Esophagus squamous epithelium (tissue), 5 donors: ENCODE measurements around the gene TSPYL1. TPM values are rescaled to one million over a fixed set of nuclear protein-coding genes. Genes with fewer than 3 reads are reported as not detected.
"Not testable (repeated sequence)": the region's sequence is repeated elsewhere in the genome, so short reads cannot be mapped to it uniquely, and the experiment has no call there.

Source experiments
- DNase-seq: peaks from one replicate; lab custom pipeline; 2025; lab: John Stamatoyannopoulos, UW
- H3K27ac ChIP-seq, 4 donors: fragments of 200-600 bp; sonication (generic); one replicate each; pipeline ENCODE4 v1.5.1; 2016 to 2019; ENCODE audit warnings: mild to moderate bottlenecking in 1 of 4
- H3K27me3 ChIP-seq, 4 donors: fragments of 200-600 bp; sonication (generic); 1 replicate in 3 of 4; 2 replicates in 1 of 4; pipeline versions ENCODE4 v1.5.1 to v1.6.0; 2017 to 2021; ENCODE audit warnings: antibody characterized with exemption in 1 of 4
- H3K36me3 ChIP-seq, 3 donors: fragments of 200-600 bp; sonication (generic); one replicate each; pipeline ENCODE4 v1.5.1; 2016 to 2019
- H3K4me1 ChIP-seq, 3 donors: fragments of 200-600 bp; sonication (generic); one replicate each; pipeline ENCODE4 v1.5.1; 2017 to 2019
- H3K4me3 ChIP-seq, 4 donors: fragments of 200-600 bp; sonication (generic); 1 replicate in 3 of 4; 2 replicates in 1 of 4; pipeline ENCODE4 v1.5.1; 2016 to 2019; ENCODE audit warnings: mild to moderate bottlenecking in 2 of 4, moderate library complexity in 1 of 4
- H3K9me3 ChIP-seq, 3 donors: fragments of 200-600 bp; sonication (generic); one replicate each; pipeline ENCODE4 v1.5.1; 2016 to 2019
- POLR2A ChIP-seq, 4 donors: fragments of 450-650 bp; IDR thresholded peaks; one replicate each; pipeline ENCODE4 v1.6.1; 2017; ENCODE audit warnings: antibody characterized with exemption in 4 of 4, mild to moderate bottlenecking in 4 of 4, moderate library complexity in 3 of 4
- WGBS, 2 donors: methylation state at CpG; one replicate each; pipeline ENCODE4 v1.1.5; 2018; 5-methylcytosine and 5-hydroxymethylcytosine counted together
- intact Hi-C: fragments of 100-400 bp; cut with DNase I; formaldehyde crosslinking; loops from one replicate; pipeline ENCODE4 v1.15.0; 2022
- total RNA-seq, 4 donors: library from RNA; depleted of rRNA; stranded (reverse); fragments of >200 nt; gene quantifications; one replicate each; pipeline ENCODE4 v1.1.0, GENCODE V29; 2016
- TF ChIP-seq, protein P1 (sequence below), 6 experiments: fragments of 450-650 bp in 4 of 6; fragments of 200-600 bp in 2 of 6; sonication (generic) in 2 of 6; IDR thresholded peaks; one replicate each; pipeline ENCODE4 v1.5.1; 2016 to 2019; ENCODE audit warnings: antibody characterized with exemption in 6 of 6, mild to moderate bottlenecking in 4 of 6, moderate library complexity in 4 of 6
- donor health status: DM: yes; HTN: yes; CAD: no.

The TSPYL1 gene
- total RNA-seq, 4 donors from 2014 or later: 55.5 to 78.3 (median 58.1) TPM

DNA sequence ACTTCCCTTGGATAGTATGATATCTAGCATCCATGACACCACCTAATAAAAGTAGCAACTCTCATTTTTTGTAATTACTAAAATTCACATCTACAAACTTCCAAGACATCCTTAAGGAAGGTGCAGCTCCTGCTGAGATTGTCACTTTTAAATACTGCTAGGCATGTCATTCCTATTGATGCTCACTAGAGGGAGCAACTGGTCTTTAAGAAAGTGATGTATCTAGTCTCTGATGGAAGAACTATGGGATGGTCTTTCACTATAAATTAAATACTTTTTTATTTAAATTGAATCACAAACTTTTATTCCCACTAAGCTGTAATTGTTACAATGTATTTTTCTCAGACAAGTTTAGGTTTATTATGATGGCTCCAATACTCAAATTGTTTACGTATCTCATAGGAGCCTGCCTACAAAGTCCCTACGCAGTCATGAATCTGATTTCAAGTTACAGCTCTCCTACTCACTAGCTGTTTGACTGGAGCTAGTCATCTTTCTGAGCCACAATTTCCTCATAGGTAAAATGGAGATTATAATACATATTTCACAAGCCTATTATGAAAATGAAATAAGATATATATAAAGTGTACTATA lies 8.1 kb upstream of the TSPYL1 start:
- Histone ChIP-seq H3K4me1 (no peaks in the 10 kb centered on the region), H3K27me3 (no peaks in the 10 kb centered on the region), H3K9me3 (no peaks in the 10 kb centered on the region), H3K27ac (no peak overlapping the region), H3K36me3 (no peaks in the 10 kb centered on the region), H3K4me3 (no peak overlapping the region)
- no peak for TF ChIP-seq POLR2A (IDR thresholded peaks at IDR 0.05)
- TF ChIP-seq, protein P1, sequence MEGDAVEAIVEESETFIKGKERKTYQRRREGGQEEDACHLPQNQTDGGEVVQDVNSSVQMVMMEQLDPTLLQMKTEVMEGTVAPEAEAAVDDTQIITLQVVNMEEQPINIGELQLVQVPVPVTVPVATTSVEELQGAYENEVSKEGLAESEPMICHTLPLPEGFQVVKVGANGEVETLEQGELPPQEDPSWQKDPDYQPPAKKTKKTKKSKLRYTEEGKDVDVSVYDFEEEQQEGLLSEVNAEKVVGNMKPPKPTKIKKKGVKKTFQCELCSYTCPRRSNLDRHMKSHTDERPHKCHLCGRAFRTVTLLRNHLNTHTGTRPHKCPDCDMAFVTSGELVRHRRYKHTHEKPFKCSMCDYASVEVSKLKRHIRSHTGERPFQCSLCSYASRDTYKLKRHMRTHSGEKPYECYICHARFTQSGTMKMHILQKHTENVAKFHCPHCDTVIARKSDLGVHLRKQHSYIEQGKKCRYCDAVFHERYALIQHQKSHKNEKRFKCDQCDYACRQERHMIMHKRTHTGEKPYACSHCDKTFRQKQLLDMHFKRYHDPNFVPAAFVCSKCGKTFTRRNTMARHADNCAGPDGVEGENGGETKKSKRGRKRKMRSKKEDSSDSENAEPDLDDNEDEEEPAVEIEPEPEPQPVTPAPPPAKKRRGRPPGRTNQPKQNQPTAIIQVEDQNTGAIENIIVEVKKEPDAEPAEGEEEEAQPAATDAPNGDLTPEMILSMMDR (IDR thresholded peaks at IDR 0.05): peak; percentile 79 to 90 (median 86)
- intact Hi-C loops: loop anchor here (10.0 kb wide), 1 partner anchor 247 kb away; no protein-coding TSS in a partner anchor
- WGBS, 2 donors: 91% methylated on average over 2 of the region's 2 CpGs
- no peak for DNase-seq

DNA sequence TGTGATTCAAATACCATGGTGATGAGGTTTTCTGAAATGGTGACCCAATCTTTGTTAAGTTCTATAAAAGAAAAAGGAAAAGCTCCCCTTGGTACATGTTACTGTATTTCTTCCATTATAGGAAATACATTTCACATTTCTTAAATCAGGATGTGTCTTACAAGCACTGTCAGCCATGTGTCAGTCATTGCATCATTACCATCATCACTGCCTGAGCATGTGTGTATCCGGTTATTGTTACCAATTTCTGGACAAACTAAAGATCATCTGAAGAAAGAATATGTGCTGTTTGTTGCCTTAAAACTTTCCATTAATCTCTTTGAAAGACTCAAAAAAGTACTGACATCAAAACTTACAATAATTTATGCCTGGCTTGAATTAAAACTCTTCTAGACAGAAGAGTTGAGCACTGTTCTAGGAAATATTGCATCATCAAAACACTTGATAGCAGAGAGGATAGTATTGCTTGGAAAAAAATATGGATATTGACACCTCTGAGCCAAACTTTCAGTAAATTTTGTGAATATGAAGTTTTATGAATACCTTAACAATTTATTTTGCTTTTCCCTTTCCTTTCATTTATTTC lies 7.1 kb upstream of the TSPYL1 start:
- TF ChIP-seq POLR2A (IDR thresholded peaks at IDR 0.05): no peak
- TF ChIP-seq, protein P1 (IDR thresholded peaks at IDR 0.05): no peak
- 70 to 75% methylated on average over 1 of the region's 1 CpG for WGBS, 2 donors
- Histone ChIP-seq H3K4me3 (no peak overlapping the region), H3K27ac (no peak overlapping the region), H3K4me1 (no peaks in the 10 kb centered on the region), H3K27me3 (no peaks in the 10 kb centered on the region), H3K36me3 (no peaks in the 10 kb centered on the region), H3K9me3 (no peaks in the 10 kb centered on the region)
- intact Hi-C loops: loop anchor here (10.0 kb wide), 1 partner anchor 248 kb away; no protein-coding TSS in a partner anchor
- DNase-seq: no peak

DNA sequence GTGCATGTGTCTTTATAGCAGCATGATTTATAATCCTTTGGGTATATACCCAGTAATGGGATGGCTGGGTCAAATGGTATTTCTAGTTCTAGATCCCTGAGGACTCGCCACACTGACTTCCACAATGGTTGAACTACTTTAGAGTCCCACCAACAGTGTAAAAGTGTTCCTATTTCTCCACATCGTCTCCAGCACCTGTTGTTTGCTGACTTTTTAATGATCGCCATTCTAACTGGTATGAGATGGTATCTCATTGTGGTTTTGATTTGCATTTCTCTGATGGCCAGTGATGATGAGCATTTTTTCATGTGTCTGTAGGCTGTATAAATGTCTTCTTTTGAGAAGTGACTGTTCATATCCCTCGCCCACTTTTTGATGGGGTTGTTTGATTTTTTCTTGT lies 5.3 kb upstream of the TSPYL1 start:
- not testable (repeated sequence) for DNase-seq, H3K27me3 ChIP-seq, H3K9me3 ChIP-seq, H3K27ac ChIP-seq, H3K36me3 ChIP-seq, H3K4me3 ChIP-seq
- intact Hi-C loops: loop anchor here (10.0 kb wide), 1 partner anchor 250 kb away; no protein-coding TSS in a partner anchor
- peaks cover 0 to 12% (median 0%) of the 10 kb centered on the region in 3 donors for H3K4me1 ChIP-seq
- WGBS, 2 donors: 92 to 95% methylated on average over 4 of the region's 4 CpGs

DNA sequence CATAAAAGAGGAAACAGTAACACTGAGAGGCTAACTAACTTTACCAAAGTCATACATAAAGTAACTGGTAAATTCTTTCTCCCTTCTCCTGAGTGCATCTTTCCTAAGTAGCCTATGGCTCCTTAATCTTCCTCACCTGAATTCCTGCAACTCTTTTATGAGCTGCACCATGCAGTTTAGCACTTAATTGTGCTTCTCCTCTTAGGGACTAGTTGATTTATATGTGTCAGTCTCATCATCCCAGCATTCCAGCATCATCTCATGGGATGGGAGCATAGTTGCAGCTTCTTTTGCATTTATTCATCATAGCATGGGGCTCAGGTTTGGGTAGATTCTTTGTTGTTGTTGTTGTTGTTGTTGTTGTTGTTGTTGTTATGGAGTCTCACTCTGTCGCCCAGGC lies 3.5 kb upstream of the TSPYL1 start:
- peaks cover 0 to 19% (median 5%) of the 10 kb centered on the region in 3 donors for H3K4me1 ChIP-seq
- 75% methylated on average over 1 of the region's 1 CpG for WGBS, 2 donors
- H3K4me3 ChIP-seq: no peak overlapping the region
- no peak overlapping the region for H3K27ac ChIP-seq
- TF ChIP-seq POLR2A (IDR thresholded peaks at IDR 0.05): no peak
- H3K36me3 ChIP-seq: no peaks in the 10 kb centered on the region
- no peak for DNase-seq
- intact Hi-C loops: loop anchor here (10.0 kb wide), 1 partner anchor 252 kb away; no protein-coding TSS in a partner anchor
- no peaks in the 10 kb centered on the region for H3K27me3 ChIP-seq
- no peaks in the 10 kb centered on the region for H3K9me3 ChIP-seq

DNA sequence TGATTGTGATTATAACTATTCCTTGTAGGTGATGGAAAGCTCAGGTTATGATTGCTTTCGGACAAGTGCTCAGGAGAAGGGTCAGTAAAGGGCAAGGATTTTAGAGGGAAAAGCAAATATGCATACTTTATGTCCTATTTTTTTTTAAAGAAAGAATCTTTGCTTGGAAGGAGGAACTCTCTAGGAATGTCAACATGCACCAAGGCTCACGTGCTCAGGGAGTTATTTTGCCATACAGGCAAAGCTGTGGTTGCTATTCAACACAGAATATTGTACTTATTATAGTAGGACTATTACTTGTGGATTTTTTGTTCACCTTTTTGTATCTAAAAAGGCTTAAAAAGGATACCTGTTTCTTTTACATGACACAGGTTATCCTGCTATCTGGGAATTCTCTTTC lies 3.0 kb upstream of the TSPYL1 start:
- no peak for TF ChIP-seq POLR2A (IDR thresholded peaks at IDR 0.05)
- TF ChIP-seq, protein P1 (IDR thresholded peaks at IDR 0.05): no peak
- WGBS, 2 donors: 84 to 86% methylated on average over 2 of the region's 2 CpGs
- intact Hi-C loops: loop anchor here (10.0 kb wide), 1 partner anchor 252 kb away; no protein-coding TSS in a partner anchor

DNA sequence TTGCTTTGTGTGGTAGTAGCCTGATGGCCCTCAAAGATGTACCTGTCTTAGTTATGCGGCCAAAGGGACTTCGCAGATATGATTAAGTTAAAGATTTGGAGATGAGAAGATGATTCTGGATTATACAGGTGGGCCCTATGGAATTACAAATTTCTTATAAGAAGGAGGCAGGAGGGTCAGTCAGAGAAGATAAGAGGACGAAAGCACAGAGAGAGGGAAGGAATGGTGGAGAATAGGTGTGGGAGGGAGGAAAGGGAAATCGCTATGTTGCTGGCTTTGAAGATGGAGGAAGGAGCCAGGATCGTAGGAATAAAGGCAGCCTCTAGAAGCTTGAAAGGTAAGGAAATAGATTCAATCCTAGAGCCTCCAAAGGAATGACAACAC lies 1.2 kb upstream of the TSPYL1 start:
- no peaks in the 10 kb centered on the region for H3K27me3 ChIP-seq
- WGBS, 2 donors: 78 to 86% methylated on average over 5 of the region's 5 CpGs

More for the DNA sequence above, 3.0 kb upstream of the TSPYL1 start:
- DNase-seq: no peak
- Histone ChIP-seq H3K27me3 (no peaks in the 10 kb centered on the region), H3K36me3 (no peaks in the 10 kb centered on the region), H3K9me3 (no peaks in the 10 kb centered on the region), H3K27ac (no peak overlapping the region), H3K4me1 (peaks cover 1 to 24% (median 9%) of the 10 kb centered on the region in 3 donors), H3K4me3 (no peak overlapping the region)

More for the DNA sequence above, 1.2 kb upstream of the TSPYL1 start:
- Histone ChIP-seq H3K36me3 (no peaks in the 10 kb centered on the region), H3K4me1 (peaks cover 19 to 42% (median 19%) of the 10 kb centered on the region in 3 donors), H3K9me3 (no peaks in the 10 kb centered on the region), H3K27ac (peak overlapping the region in 3 of 4 donors; percentile 98 to 99 (median 98)), H3K4me3 (peak overlapping the region in 1 of 4 donors; percentile 86)
- intact Hi-C loops: loop anchor here (10.0 kb wide), 1 partner anchor 254 kb away; no protein-coding TSS in a partner anchor
- DNase-seq: no peak
- TF ChIP-seq, protein P1 (IDR thresholded peaks at IDR 0.05): no peak
- no peak for TF ChIP-seq POLR2A (IDR thresholded peaks at IDR 0.05)
